GM23338 (cell line): ENCODE data around the gene MYT1.

Source experiments
- CTCF ChIP-seq, 2 experiments: fragments of 200-600 bp in 1 of 2; sonication (generic) in 1 of 2; conservative IDR thresholded peaks; 2 replicates each; pipeline versions ENCODE4 v1.5.1 to v1.6.1; 2016 to 2017; ENCODE audit warnings: antibody characterized with exemption in 2 of 2, low read depth in 2 of 2, mild to moderate bottlenecking in 2 of 2, moderate library complexity in 1 of 2
- EZH2phosphoT487 ChIP-seq: fragments of 200-600 bp; sonication (generic); IDR thresholded peaks from one replicate; pipeline ENCODE4 v1.8.1; 2018; ENCODE audit warnings: antibody characterized with exemption; ENCODE audit not compliant: unreplicated experiment
- JUNB ChIP-seq: IDR thresholded peaks from one replicate; pipeline ENCODE4 v1.6.1; 2016; ENCODE audit warnings: antibody characterized with exemption; ENCODE audit not compliant: unreplicated experiment
- POLR2AphosphoS5 ChIP-seq: IDR thresholded peaks from 2 replicates; pipeline ENCODE4 v1.6.1; 2016; ENCODE audit warnings: antibody characterized with exemption, low read depth
- REST ChIP-seq: IDR thresholded peaks from one replicate; pipeline ENCODE4 v1.6.1; 2018; ENCODE audit warnings: antibody characterized with exemption; ENCODE audit not compliant: unreplicated experiment

- no peak for TF ChIP-seq CTCF (conservative IDR thresholded peaks at IDR 0.05; ENCODE audit: low read depth in 2 of 2)
- no peak for TF ChIP-seq EZH2phosphoT487
- no peak for TF ChIP-seq REST
- no peak for TF ChIP-seq JUNB
- no peak for TF ChIP-seq POLR2AphosphoS5
Measured at GRCh38 chr20:64193058-64193457, 28.8 kb downstream of the MYT1 start.
